Heart left ventricle (tissue), 16 donors: ENCODE data around the gene AKNA. TPM values are rescaled to one million over a fixed set of nuclear protein-coding genes. Genes with fewer than 3 reads are reported as not detected.

ENCODE experiments used
- ATAC-seq, 4 donors: fragments of 200-7000 bp; cut with Tn5 transposase; one replicate each; pipeline ENCODE4 v1.9.1; 2020 to 2022; ENCODE audit warnings: moderate library complexity in 4 of 4, mild to moderate bottlenecking in 3 of 4, moderate number of reproducible peaks in 1 of 4
- DNase-seq, 5 donors: peaks; one replicate each; pipeline ENCODE4 v3.0.0-alpha.2; 2020
- H3K27ac ChIP-seq, 12 donors: fragments of 200-600 bp; sonication (generic) in 4 of 12; one replicate each; pipeline versions ENCODE4 v1.5.0 to v1.8.0; 2016 to 2022; ENCODE audit warnings: mild to moderate bottlenecking in 2 of 12
- H3K27me3 ChIP-seq, 9 donors: fragments of 200-600 bp; sonication (generic) in 2 of 9; one replicate each; pipeline versions ENCODE4 v1.5.1 to v1.8.0; 2016 to 2022; ENCODE audit warnings: mild to moderate bottlenecking in 3 of 9
- H3K36me3 ChIP-seq, 9 donors: fragments of 200-600 bp; sonication (generic) in 2 of 9; one replicate each; pipeline versions ENCODE4 v1.5.0 to v1.8.0; 2018 to 2022; ENCODE audit warnings: mild to moderate bottlenecking in 2 of 9
- H3K4me1 ChIP-seq, 12 donors: fragments of 200-600 bp; sonication (generic) in 4 of 12; one replicate each; pipeline versions ENCODE4 v1.5.0 to v1.8.0; 2016 to 2022; ENCODE audit warnings: mild to moderate bottlenecking in 3 of 12
- H3K4me3 ChIP-seq, 12 donors: fragments of 200-600 bp; sonication (generic) in 4 of 12; one replicate each; pipeline versions ENCODE4 v1.5.0 to v1.8.0; 2017 to 2022; ENCODE audit warnings: mild to moderate bottlenecking in 9 of 12, moderate library complexity in 4 of 12
- H3K9me3 ChIP-seq, 12 donors: fragments of 200-600 bp; sonication (generic) in 4 of 12; one replicate each; pipeline versions ENCODE4 v1.5.0 to v1.8.0; 2016 to 2022; ENCODE audit warnings: mild to moderate bottlenecking in 1 of 12
- POLR2A ChIP-seq, 2 donors: fragments of 450-650 bp; IDR thresholded peaks; one replicate each; pipeline ENCODE4 v1.6.1; 2017; ENCODE audit warnings: antibody characterized with exemption in 2 of 2, mild to moderate bottlenecking in 2 of 2, moderate library complexity in 2 of 2
- WGBS, 4 donors: extraction: QIAGEN DNeasy Blood & Tissue Kit in 2 of 4; methylation state at CpG; one replicate each; pipeline versions ENCODE4 v1.1.5 to v1.1.7; 2013 to 2018; 5-methylcytosine and 5-hydroxymethylcytosine counted together
- intact Hi-C, 10 donors: fragments of 100-400 bp; cut with DNase I; formaldehyde crosslinking; loops; one replicate each; pipeline versions ENCODE4 v1.11.1 to v1.14.2; 2022
- polyA plus RNA-seq, 2 donors: library from polyadenylated mRNA; stranded (reverse); fragments of 200-250 nt; gene quantifications; one replicate each; pipeline ENCODE4 v1.2.3, GENCODE V29; 2013
- total RNA-seq, 9 donors: library from RNA; depleted of rRNA in 2 of 9; stranded (reverse); fragments of >200 nt in 2 of 9; fragmentation: NEBNext Ultra II Directional in 3 of 9; extraction: Animal tissue kit (Norgen Biotek cat#: 25700) in 3 of 9; gene quantifications; one replicate each; pipeline versions ENCODE4 v1.1.0 to v1.2.4, GENCODE V29; 2016 to 2023
- TF ChIP-seq, protein P1 (sequence below), 12 donors: fragments of 200-600 bp; sonication (generic) in 4 of 12; IDR thresholded peaks; one replicate each; pipeline versions ENCODE4 v1.5.0 to v1.8.0; 2018 to 2022; ENCODE audit warnings: antibody characterized with exemption in 12 of 12, mild to moderate bottlenecking in 5 of 12
- donor health status: ischemic (EF 13 %, LVEDD 7.1; RV severe dilation, severe dysfunction).
- donor health status: healthy with polysubstance abuse.
- donor health status: DM: no; HTN: yes; CAD: no.
- donor health status: DM: no; HTN: no; CAD: no.
- donor health status: ischemic (EF 25% LVEDD 6.9; RV normal size, moderate dysfunction).
- donor health status: ischemic (EF 25% LVEDD 5.7; RV mildly dilated, moderate dysfunction).
- donor health status: healthy.
- donor health status: DM: yes; HTN: yes; CAD: no.
- donor health status: ischemic (EF 35%, LVEDD 5.7; RV mildly dilated, moderate dysfunction).
- donor health status: nonischemic (EF 11% LVEDD 7.7; RV severe dilation, severe dysfunction).
- donor health status: DM: yes; HTN: yes; CAD: no.
- donor health status: PGD.
- donor health status: ischemic (EF 29% LVEDD 5.4; RV normal size, mild dysfunction).
- donor health status: nonischemic (EF 23%, LVEDD 6.1; RV moderate dilation, normal function).

The AKNA gene
- total and polyA plus RNA-seq, 11 donors = 2.5 to 30.8 (median 4.4) TPM

DNA sequence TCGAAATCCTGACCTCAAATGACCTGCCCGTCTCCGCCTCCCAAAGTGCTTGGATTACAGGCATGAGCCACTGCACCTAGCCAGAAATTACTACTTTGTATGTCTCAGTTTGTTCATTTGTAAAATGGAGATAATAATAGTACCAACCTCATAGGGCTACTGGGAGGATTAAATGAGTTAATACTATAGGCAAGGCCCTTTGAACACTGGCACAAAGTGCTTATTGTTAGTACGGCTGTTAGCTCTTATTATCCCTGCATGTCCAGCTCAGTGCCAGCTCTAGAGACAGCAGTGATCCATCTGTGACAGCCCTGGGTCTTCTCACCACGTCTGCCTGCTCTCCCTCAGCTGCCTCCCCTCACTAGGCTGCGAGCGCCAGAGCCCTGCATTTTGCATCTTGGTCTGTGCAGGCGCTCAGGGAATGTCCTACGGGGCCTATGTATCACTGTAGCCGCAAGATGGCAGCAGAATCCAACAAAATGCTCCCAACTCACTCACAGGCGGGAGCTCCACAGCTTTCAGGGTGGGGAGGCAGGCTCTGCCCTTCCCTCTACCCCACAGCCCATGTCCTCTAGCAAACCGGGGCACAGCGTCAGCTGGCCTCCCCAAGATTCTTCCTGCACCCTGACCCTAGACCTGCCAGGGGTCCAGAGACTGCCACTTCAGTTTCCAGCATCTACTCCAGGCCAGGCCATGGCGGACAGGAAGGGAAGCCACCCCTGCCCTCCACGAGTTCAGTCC lies 17.7 kb upstream of the AKNA start:
- no peaks in the 10 kb centered on the region for H3K36me3 ChIP-seq

DNA sequence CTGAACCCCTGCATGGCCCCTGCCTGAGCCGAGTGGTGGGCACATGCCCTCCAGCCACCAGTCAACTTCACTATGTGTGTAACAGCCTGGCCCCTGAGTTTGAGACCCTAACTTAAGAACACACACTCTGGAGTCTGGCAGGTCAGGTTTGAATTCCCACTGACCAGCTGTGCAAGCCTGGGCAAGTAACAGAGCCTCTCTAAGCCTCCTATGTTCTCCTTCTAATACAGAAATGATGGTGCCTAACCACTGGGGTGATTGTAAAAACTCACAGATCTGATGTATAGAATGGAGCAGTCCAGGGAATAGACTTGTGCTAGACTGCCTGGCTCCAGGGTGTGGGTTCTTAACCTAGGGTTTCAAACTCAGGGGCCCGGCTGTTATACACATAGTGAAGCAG lies 16.7 kb upstream of the AKNA start:
- no peak overlapping the region for H3K4me3 ChIP-seq
- no peaks in the 10 kb centered on the region for H3K27me3 ChIP-seq
- no peak for TF ChIP-seq POLR2A (IDR thresholded peaks at IDR 0.05)
- TF ChIP-seq, protein P1, sequence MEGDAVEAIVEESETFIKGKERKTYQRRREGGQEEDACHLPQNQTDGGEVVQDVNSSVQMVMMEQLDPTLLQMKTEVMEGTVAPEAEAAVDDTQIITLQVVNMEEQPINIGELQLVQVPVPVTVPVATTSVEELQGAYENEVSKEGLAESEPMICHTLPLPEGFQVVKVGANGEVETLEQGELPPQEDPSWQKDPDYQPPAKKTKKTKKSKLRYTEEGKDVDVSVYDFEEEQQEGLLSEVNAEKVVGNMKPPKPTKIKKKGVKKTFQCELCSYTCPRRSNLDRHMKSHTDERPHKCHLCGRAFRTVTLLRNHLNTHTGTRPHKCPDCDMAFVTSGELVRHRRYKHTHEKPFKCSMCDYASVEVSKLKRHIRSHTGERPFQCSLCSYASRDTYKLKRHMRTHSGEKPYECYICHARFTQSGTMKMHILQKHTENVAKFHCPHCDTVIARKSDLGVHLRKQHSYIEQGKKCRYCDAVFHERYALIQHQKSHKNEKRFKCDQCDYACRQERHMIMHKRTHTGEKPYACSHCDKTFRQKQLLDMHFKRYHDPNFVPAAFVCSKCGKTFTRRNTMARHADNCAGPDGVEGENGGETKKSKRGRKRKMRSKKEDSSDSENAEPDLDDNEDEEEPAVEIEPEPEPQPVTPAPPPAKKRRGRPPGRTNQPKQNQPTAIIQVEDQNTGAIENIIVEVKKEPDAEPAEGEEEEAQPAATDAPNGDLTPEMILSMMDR (IDR thresholded peaks at IDR 0.05) = no peak
- no peaks in the 10 kb centered on the region for H3K36me3 ChIP-seq
- H3K9me3 ChIP-seq = no peaks in the 10 kb centered on the region
- ATAC-seq (no peak), DNase-seq (no peak)
- 77 to 92% (median 86%) methylated on average over 2 of the region's 2 CpGs for WGBS, 4 donors
- intact Hi-C loops = loop anchor here in 9 of 10 donors (2.0 to 10.0 kb wide), 9 partner anchors 180 to 1120 kb away; partner anchors contain the start of gene ATP6V1G1 (in 1 of the 9)
- H3K27ac ChIP-seq = no peak overlapping the region
- peaks cover 0 to 7% (median 0%) of the 10 kb centered on the region in 12 donors for H3K4me1 ChIP-seq

More for the DNA sequence above, 17.7 kb upstream of the AKNA start:
- intact Hi-C loops = loop anchor here (1.0 to 10.0 kb wide), 14 partner anchors 179 to 1119 kb away; no protein-coding TSS in a partner anchor
- peaks cover 0 to 7% (median 0%) of the 10 kb centered on the region in 12 donors for H3K4me1 ChIP-seq
- no peaks in the 10 kb centered on the region for H3K27me3 ChIP-seq
- H3K27ac ChIP-seq = no peak overlapping the region
- H3K4me3 ChIP-seq = no peak overlapping the region
- H3K9me3 ChIP-seq = no peaks in the 10 kb centered on the region
- 22 to 30% (median 24%) methylated on average over 12 to 15 of the region's 15 CpGs for WGBS, 4 donors
- ATAC-seq (peak; percentile 76 to 95 (median 92)), DNase-seq (peak; percentile 73 to 81 (median 79))
- TF ChIP-seq, protein P1 (IDR thresholded peaks at IDR 0.05) = peak; percentile 72 to 87 (median 82)
- no peak for TF ChIP-seq POLR2A (IDR thresholded peaks at IDR 0.05)

DNA sequence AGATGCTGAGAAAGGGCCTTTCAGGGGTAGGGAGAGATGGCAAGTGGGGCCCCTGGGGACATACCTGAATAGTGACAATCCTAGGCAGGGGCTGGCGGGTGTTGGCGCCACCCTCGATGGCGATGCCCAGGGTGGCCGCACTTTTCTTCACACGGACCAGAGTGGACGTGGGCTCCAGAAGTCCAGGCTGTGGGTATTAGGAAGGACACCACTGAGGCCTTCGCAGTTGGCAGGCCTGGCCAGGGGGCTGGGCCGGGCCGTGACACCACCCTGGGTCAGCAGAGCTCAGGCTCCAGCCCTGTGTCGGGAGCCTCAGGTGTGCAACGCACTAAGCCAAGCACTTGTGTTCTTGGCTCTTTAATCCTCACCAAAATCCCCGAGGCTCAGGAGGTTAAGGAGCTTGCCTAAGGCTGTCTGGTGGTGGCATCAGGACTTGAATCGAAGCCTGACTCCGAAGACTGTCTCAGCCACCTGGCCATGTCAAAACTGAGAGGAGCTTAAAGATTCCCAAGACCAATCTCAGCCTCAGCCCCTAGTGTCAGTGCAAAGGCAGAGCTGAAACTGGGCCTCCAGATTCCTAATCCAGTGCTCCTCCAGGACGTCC lies 15.5 kb upstream of the AKNA start:
- intact Hi-C loops = loop anchor here in 7 of 10 donors (5.0 to 10.0 kb wide), 6 partner anchors 184 to 1122 kb away; partner anchors contain the start of gene ATP6V1G1 (in 1 of the 7)

More for the DNA sequence above, 15.5 kb upstream of the AKNA start:
- H3K27me3 ChIP-seq = no peaks in the 10 kb centered on the region
- no peak for ATAC-seq
- TF ChIP-seq POLR2A (IDR thresholded peaks at IDR 0.05) = no peak
- TF ChIP-seq, protein P1 (IDR thresholded peaks at IDR 0.05) = no peak
- H3K27ac ChIP-seq = no peak overlapping the region
- H3K9me3 ChIP-seq = no peaks in the 10 kb centered on the region
- 88 to 94% (median 90%) methylated on average over 8 to 16 of the region's 16 CpGs for WGBS, 4 donors
- peaks cover 0 to 13% (median 1%) of the 10 kb centered on the region in 12 donors for H3K4me1 ChIP-seq
- no peaks in the 10 kb centered on the region for H3K36me3 ChIP-seq
- no peak overlapping the region for H3K4me3 ChIP-seq
- DNase-seq = no peak
